HL-60/S4 treated with retinoic acid at 250 ng/mL for 4 days and 3 days (cell line): ENCODE data around the gene PAM.

Source experiments
- in situ Hi-C: fragments of 300-500 bp; cut with MboI; formaldehyde crosslinking; loops from 2 replicates; pipeline ENCODE4 v1.7.0; 2022; ENCODE audit warnings: low sequenced_read_pairs

Gene PAM

DNA sequence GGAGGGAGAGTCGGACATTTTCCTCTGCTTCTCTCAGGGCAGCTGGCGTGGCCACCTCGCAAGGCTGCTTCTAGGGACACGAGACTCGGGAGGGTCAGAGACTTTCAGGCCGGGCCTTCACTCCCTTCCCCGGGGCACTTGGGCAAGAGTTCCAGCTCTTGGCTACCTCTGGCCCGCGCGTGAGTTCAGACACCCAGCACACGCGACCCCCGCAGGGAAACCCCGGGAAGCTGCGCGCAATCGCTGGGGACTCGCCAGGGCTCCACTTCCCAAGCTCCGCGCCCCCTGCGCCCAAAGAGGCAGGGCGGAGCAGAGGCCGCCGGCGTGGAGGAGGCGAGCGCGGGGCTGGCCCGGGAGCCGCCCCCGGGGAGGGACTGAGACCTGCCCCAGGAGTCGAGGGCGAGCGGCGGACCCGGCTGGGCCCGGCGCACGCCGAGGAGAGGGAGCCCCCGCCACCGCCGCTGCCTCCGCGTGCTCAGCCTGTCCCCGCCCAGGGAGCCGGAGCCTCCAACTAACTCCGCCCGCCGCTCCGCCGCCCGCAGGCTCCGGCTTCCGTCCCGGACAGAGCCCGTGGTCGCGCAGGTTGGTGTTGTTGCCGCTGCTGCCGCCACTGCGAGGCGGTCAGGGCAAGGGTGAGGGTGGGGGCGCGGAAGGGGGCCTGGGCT, at the start of gene PAM:
Gene PAM (plus strand): TSS at position 539 of the 665 bp plus-strand sequence. CDS start 110,891 bp downstream, outside the sequence.
- in situ Hi-C loops = no loop called here

DNA sequence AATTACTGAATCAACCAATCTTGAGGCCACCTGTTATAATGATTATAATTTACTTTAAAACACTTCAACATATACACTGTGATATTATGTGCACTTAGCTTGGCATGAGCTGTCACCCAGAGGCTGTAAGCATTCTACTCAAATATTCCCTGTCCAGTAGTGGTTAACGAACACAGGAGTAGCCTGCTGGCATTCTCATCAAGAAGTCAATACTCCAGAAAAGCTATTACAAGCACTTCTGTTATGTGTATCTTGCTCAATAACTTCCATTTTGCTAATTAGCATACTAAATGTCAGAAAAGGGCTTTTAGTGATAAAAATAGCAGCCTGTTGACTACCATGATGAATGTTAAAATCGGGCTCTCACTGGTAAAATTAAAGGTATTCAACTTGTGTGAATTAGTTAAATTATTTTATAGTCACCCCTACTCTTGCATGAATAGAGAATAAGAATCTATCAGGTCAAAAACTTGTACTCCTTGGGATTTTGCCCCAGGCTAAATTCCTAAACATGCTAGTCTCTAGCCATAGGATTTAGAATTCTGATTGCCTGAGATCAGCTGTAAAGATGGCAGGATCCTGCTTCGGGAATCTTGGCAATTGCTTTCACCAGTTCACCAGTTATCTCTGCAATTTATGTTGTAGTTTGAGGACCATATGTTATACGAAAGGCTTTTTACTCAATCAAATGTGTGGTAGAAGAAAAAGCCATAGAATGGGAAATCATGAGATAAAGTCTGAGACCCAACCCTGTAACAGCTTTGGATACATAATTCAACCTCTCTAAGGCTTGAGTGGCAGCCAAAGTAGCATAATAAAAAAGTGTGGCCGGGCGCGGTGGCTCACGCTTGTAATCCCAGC, 43.4 kb upstream of the PAM start:
- in situ Hi-C loops = no loop called here

DNA sequence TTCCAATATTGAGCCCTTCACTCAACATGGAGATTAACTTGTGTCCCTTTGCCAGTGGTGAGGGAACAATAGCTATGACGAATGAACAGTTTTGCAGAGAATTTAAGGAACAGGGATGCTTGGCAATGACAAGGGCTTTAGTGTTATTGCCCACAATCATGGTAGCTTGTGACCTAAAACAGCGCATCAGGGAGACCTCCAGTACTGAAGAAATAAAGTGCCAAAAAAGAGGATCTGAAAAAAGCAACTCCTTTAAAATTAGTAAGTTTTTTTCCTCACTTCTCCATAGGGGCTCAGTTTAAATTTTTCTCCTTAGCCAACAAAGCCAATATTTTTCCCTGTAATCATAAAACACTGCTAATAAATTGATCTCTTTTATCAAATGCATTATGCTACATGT, 41.8 kb upstream of the PAM start:
- in situ Hi-C loops = no loop called here

DNA sequence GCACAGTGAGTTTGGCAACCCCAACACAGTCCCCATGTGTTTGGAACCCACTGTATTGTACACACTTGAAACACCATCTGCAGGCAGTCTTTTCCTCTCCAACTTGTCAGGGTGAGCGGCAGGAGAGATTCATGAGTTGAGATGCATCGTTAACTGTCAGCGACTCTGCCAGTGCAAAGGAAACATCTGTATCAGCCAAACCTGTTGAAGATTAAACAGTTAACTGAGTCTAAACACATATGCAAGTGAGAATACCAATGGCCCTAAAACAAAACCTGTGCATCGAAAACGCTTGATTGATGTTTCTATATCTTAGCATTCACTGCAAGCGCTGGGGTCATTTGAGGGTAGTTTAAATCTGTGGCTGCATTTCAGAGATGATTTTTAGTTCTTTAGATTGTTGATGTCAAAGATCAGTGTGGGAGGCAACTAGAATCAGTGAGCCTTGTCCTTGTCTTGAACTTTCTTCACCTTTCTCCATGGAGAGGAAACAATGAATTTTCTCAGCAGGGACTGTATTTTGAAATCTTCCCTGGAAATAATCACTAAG, 41.3 kb upstream of the PAM start:
- in situ Hi-C loops = no loop called here

DNA sequence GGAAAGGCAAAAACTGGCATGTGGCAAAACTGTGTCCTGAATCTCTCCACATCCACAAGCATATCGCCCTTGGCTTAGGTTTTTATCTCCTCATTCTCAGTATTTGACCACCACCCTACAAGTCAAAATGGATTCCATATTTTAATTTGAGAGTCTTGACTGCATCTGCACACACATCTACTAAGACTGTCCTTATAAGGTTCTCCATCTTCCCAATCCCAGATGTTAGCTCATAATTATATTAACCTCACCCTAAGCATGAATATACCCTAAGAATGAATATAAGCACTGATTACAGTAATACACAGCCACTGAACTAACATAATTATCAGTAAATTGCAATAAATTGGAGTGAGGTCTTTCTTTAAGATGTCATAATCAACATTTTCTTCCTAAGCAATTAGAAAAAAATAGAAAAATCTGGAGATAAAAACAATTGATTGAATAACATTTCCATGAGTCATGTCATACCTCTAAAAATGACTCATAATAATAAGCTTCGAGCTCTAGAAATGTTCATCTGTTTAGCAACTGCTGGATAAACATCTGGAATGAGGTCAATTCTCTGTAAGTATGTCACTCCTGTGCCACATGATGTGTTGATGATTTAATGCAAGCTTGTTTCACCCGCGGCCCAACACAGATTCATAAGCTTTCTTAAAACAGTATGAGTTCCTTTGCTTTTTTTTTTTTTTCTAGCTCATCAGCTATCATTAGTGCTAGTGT, 39.9 kb upstream of the PAM start:
- in situ Hi-C loops = no loop called here

DNA sequence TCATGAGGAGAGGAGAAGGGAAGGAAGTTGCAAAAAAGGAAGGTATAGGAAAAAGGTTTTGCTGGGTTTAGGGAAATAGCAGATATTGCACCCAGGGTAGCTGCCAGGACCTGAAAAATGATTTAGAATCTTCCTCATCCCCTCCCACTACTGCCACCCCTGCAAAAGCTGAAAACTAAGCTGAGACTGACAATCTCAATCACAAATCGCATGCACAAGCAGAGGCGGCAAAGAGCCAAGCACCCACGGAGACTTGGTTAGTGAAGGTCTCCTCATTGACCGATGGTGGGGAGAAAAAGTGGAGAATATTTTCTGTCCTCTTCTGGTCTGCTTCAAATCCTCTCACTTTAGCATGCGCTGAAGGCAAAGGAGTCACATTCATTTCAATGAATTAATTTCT, 39.1 kb upstream of the PAM start:
- in situ Hi-C loops = no loop called here

DNA sequence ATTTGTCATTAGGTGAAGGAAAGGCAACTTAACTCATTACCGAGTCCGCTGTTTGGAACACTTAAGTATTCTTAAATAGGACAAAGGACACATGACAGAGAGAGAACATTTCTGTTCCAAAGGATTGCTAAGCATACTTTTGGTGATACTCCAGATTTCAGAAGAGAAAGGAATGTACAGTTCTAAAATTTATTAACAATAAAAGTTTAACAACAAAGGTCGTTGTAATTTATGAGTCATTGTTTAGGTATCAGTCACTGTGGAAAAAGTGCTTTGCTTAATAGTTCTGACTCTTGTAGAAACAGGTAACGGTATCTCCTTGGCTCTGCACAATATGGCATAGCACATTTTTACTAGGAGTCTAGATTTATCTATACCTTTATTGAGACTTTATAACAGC, 36.3 kb upstream of the PAM start:
- in situ Hi-C loops = no loop called here

DNA sequence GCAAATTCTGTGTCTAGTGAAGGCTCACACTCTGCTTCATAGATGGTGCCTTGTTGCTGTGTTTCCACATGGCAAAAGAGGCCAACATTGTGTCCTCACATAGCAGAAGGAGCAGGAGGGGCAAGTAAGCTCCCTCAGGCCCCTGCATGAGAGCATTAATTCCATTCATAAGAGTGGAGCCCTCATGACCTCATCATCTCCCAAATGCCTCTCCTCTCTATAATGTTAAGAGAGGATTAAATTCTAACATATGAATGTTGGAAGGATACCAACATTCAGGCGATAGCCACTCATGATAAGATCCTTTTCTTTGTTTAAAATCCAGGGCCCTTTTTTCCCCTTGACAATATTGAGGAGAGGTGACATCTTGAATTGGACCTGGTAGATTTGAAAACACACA, 35.2 kb upstream of the PAM start:
- in situ Hi-C loops = no loop called here

DNA sequence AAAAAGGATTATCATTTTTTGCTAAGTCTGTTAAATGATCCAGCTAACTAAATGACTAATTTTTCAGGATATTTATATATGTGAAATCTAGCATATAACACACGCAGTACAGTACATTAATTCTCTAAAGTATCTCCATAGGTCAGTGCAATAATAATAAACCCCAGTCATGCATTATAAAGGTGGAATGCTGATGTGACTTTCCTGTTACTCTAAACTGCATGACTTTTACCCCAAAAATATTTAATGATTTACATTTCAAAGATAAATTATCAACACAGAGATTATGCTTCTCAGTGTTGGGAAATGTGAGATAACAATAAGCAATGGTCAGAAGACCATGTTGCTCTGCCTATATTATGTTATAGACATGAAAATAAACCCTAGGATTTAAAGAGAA, 34.1 kb upstream of the PAM start:
- in situ Hi-C loops = no loop called here

DNA sequence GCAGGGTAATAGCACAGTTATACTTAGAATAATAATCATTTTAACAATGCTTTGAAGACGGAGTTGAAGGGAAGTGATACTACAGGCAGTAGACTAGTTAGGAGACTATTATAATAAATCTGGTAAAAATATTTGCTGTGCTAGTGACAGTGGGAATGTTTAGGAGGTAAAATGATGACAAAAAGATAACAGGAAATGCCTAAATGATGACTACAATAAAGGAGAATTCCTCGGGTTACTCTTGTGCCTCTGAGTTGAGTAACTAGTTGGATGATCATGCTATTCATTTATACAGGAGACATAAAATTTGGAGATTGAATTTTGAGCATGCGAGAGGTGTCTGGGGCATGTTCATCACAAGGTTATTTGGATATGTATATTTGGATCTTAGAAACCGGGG, 32.2 kb upstream of the PAM start:
- in situ Hi-C loops = no loop called here

DNA sequence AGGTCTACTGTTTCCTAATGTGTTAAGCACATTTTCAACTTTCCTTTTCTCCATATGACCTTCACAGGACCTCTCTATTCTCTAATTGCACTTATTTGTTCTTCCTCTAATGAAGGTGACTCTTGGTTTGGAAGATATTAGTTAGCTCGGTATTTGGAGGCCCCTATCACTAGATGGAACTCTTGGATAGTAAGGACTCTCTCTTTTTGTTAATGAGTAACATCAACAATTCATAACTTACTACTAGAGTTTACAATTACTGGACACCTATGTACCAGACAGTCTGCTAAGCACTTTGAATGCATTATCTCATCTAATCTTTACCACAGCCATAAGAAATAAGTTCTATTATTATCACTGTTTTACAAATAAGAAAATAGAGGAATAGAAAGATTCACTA, 23.4 kb upstream of the PAM start:
- in situ Hi-C loops = no loop called here

DNA sequence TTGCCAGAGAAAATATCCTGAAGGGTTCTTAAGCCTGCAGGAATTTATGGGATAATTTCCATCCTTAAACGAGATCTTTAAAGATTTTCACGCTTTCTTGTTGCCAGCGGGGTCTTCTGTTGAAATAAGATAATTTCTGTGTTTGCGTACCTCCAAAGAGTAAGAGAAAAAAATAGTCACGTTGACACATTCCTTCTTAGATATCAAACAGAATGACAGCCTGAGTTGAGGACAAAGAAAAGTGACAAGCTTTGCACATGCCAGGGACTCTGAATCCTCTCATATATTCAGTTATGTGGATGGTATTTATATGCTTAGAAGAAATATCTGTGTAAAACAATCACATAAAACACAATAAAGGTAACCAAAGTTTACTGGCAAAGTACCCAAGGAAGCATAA, 21.6 kb upstream of the PAM start:
- in situ Hi-C loops = no loop called here

DNA sequence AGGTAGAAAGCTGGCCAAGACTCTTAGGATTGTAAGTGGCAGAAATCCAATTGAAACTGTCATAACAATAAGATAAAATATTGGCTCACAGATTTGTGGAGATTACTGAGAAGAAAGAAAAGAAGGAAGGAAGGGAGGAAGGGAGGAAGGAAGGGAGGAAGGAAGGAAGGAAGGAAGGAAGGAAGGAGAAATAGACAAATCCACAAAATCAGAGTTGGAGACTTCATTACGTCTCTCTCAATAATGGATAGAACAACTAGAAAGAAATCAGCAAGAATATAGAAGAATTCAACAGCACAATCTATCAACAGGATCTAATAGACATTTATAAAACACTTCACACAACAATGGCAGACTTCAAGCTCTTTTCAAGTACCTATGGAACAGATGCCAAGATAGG, 17.9 kb upstream of the PAM start:
- in situ Hi-C loops = no loop called here

DNA sequence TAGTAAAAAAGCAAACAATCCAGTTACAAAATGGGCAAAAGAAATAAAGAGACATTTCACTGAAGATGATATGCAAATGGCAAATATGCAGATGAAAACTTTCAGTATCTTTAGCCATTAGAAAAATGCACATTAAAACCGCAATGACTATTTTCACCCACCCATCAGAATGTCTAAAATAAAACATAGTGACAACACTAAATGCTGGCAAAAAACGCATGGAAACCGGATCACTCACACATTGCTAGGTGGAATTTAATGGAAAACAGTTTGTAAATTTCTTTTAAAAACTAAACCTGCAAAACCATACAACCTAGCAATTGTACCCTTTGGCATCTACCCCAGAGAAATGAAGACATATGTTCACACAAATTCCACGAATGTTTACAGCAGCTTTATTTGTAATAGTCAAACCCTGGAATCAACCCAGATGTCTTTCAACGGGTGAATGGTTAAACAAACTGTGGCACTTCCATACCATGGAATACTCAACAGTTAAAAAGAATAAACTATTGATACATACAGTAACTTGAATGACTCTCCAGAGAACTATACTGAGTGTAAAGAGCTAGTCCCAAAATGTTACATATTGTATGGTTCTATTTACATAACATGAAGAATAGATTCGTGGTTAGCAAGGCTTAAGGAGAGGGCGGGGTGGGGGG, 17.2 kb upstream of the PAM start:
- in situ Hi-C loops = no loop called here

DNA sequence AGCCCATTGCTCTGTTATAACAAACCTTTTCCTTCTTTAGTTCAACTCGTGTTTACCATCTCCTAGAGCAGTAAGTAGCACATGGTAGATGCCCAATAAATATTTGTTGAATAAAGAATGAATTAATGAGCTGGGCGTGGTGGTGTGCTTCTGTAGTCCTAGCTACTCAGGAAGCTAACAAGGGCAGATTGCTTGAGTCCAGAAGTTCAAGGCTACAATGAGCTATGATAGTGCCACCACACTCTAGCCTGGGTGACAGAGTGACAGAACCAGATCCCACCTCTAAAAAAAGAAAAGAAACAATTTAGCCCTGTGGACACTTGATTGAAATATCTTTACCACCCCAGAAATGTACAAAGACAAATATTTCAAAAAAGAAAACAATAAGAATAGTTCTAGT, 14.6 kb upstream of the PAM start:
- in situ Hi-C loops = no loop called here

DNA sequence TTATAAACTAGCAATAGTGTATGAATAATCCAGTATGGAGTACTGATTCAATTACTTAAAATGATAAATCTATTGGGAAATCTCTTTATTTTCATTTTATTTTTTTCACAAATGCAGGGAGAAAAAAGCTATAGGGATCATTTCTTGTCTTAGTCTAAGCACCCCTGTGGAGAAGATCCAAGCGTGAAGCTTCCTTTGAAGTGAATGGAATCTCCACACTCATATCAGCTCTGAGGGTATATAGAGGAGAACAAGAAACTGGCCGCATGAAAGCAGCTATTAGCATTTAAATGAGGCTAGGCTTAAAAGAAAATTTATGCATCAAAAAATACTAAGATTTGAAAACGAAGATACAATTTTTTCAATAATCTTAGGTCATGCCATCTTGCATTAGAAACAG, 12.9 kb upstream of the PAM start:
- in situ Hi-C loops = no loop called here

DNA sequence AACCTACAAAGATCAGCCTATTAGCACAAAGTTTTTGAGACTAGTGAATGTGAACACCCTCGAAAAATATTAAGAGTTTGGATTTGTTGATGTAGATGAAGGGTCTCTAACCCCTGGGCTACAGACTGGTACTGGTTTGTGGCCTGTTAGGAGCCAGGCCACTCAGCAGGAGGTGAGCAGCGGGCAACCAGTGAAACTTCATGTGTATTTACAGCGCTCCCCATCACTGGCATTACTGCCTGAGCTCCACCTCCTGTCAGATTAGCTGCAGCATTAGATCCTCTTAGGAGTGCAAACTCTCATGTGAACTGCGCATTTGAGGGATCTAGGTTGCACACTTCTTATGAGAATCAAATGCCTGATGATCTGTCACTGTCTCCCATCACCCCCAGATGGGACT, 11.2 kb upstream of the PAM start:
- in situ Hi-C loops = no loop called here

DNA sequence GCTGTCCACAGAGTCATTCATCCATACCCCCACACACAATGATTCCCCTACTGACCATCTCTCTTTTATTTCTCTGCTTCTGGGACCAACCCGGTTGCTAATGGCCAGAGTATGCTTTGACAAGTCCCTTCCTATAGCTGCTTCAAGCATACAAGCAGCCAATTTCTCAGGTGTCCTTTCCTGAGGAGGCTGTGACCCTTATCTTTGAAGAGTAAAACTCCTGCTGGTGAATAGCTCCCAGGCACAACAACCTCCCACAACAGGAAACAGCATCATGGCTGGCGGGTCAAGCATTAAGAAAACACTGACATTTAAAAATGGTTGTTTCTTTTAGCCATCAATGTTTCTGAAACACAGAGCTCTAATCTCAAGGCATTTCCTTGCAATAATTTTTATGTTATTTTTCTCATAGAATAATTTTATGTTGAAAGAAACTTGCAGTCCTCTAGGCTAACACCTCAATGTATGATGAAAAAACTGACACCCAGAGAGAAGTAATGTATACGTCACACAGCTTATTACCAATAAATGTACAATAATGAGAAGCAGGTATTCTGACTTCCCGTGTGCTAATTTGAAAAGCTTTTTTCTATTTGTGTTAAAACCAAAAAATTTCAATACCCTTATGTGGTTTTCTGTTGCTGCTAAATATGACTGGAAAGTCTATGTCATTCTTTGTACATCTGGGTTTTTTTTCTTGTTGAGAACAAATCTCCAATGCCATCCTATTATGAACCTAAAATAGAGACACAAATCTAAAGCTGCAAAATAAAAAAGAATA, 7.5 kb upstream of the PAM start:
- in situ Hi-C loops = no loop called here

DNA sequence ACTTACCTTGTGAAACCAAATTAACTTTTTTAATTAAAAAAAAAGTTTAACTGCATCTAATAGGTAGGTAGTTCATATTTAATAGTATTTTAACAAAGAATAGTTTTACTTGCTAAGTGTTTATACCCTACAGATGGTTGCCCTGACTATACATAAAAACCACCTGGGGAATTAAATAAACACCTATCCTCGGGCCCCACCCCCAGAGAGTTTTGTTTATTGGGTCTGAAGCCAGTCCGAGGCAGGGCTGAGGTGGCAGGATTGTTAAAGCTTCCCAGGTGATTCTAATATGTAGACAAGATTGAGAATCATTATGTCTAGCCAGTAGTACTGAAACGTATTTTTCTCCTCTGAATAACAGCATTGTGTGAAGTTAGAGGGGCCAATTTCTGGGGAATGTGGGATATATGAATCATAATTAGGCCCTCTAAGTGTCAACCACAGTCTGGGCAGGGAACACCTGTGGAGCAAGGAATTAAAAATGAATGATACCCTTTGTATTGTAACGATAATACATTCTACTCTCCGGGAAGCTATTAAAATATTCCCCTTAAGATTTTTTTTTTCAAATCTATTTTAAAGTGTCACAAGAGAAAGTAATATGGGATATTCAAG, 5.6 kb upstream of the PAM start:
- in situ Hi-C loops = no loop called here
